Epithelial cell of umbilical artery (primary cell): ENCODE results near the gene MZF1. TPM values are rescaled to one million over a fixed set of nuclear protein-coding genes. Genes with fewer than 3 reads are reported as not detected.

Experiments used
- total RNA-seq: library from RNA; depleted of rRNA; stranded (reverse); fragments of >200 nt; gene quantifications from 2 replicates; pipeline ENCODE4 v1.2.3, GENCODE V29; 2014

MZF1 gene
- total RNA-seq: 7.9 and 9.4 TPM in 2 replicates

GRCh38 chr19:58572818-58573657 is at the start of gene MZF1:
Gene MZF1 (minus strand): TSS chr19:58573335. CDS start chr19:58571389, 1,946 bp downstream.

DNA sequence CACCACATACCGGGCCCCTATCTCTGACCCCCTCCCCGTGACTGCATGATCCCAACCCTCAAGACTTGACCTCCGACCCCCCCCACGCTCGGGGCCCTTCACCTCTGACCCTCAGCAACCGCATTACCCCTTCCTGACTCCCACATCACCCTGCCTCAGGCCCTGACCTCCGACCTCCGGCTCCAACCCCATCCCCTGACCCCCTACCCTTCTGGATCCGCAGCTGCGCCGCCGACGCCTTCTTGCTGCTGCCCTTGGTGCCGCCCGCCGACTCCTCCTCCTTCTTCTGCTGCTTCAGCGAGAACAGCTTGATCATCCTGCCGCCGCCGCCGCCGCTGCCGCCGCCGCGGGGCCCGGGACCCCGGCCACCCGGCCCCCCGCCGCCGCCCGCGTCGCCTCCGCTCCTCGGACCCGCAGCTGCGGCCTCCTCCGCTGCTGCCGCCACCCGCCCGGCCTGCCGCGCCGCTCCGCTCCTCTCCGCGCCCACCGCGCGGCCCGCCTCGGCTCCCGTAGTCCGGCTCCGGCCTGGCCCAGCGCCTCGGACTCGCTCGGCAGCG is 15.0 kb downstream of the MZF1 start, which contains the start of gene UBE2M:
UBE2M (minus strand) TSS at position 546 of the 557 bp plus-strand sequence; CDS start at position 316, 230 bp downstream.

DNA sequence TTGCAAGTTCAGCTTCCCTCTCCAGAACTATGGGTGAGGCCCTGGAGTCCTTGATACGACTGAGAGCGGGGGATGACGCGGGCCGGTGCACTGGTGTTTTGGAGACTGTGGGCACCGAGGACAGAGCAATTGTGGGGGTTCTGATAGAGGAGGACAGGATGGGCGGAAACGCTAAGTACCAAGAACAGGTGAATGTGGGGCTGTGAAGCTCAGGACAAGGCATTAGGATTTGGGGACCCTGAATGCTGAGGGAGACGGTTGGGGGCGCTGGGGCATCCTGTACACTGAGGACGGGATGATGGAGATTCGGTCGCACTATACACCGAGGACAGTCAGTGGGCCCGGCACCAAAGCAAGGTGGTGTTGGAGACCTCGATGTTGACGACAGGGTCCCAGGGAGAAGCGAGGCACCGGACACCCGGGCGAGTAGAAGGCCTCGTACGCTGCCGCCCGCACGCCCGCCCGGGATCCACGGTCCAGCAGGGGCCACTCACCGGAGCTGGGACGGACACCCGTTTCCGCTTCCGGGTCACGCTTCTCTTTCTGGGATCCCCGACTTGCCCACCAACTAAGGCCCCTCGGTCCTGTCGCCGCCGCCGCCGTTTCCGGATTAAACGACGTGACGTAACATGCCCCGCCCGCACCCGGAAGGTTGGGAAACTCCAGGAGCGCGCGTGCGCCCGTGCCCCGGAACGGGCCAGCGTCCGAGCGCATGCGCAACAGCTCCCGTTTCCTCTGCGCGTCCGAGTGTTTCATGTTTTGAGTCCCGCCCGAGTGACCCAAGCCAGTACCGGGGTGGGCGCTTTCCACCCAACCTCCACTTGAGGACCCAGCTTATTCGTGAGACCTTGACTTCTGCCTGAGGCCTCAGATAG is 18.4 kb downstream of the MZF1 start, which contains the start of gene CHMP2A:
CHMP2A (minus strand) TSS at position 612 of the 875 bp plus-strand sequence. CDS start 893 bp downstream, outside the sequence.

DNA sequence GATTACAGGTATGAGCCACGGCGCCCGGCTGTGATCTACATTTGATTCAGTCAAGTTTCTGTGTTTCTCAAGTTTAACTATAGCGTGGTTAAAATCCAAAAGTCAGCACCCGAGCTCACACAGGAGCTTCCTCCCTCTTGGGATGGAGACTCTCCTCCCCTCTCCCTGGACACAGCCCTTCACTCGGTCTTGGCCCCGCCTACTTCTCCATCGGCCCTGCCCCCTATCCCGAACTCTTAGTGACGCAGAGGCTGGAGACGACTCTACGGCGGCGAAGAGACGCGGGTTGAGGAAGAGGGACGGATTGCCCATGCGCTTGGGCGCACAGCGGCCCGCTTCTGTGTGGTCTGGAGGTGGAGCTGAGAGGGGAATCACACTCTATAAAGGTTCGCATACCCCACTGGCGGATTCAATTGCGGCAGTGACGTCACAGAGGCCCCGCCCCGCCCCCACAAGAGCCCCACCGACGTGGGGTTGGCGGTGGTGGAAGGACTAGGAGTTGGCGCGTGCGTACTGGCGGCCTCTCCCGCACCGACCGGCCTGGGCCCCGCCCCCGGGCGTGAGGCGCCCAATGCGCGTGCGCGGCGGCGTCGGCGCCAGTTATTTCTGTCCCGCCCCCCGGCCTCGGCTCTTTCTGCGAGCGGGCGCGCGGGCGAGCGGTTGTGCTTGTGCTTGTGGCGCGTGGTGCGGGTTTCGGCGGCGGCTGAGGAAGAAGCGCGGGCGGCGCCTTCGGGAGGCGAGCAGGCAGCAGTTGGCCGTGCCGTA is 29.1 kb downstream of the MZF1 start, which contains the start of gene TRIM28:
TRIM28 (plus strand) TSS at position 239 of the 765 bp plus-strand sequence. CDS start 694 bp downstream, outside the sequence.

GRCh38 chr19:58519355-58520256 is 53.5 kb downstream of the MZF1 start, which contains the start of gene ZBTB45:
Gene ZBTB45 (minus strand): TSS chr19:58519810. CDS start chr19:58517673, 2,137 bp downstream.

Other genes starting within 250 kb of the MZF1 start
- gene ZSCAN22, start 246.3 kb downstream of the MZF1 start, total RNA-seq: 2.1 and 2.3 TPM in 2 replicates
- 3.6 and 6.2 TPM in 2 replicates for gene A1BG, start 219.8 kb downstream of the MZF1 start, total RNA-seq
- gene ZNF497, start 210.6 kb downstream of the MZF1 start, total RNA-seq: 0.65 and 1.4 TPM in 2 replicates
- gene ZNF837, start 192.3 kb downstream of the MZF1 start, total RNA-seq: 1.2 and 2.9 TPM in 2 replicates
- 1,884 and 2,690 TPM in 2 replicates for gene RPS5, start 186.1 kb downstream of the MZF1 start, total RNA-seq
- not detected in 2 replicates for gene RNF225, start 177.7 kb downstream of the MZF1 start, total RNA-seq
- 10.8 and 15.3 TPM in 2 replicates for gene ZNF584, start 164.7 kb downstream of the MZF1 start, total RNA-seq
- 5.5 and 7.8 TPM in 2 replicates for gene ZNF132, start 133.2 kb downstream of the MZF1 start, total RNA-seq
- 6.8 and 9.4 TPM in 2 replicates for gene ZNF324B, start 121.7 kb downstream of the MZF1 start, total RNA-seq
- gene ZNF324, start 106.3 kb downstream of the MZF1 start, total RNA-seq: 11.4 and 13.7 TPM in 2 replicates
- 4.3 and 4.9 TPM in 2 replicates for gene ZNF446, start 97.0 kb downstream of the MZF1 start, total RNA-seq
- 5.3 and 5.5 TPM in 2 replicates for gene SLC27A5, start 61.3 kb downstream of the MZF1 start, total RNA-seq
- 5.2 and 5.9 TPM in 2 replicates for gene ZBTB45, start 53.5 kb downstream of the MZF1 start, total RNA-seq
- 286 and 350 TPM in 2 replicates for gene TRIM28, start 29.3 kb downstream of the MZF1 start, total RNA-seq
- gene CHMP2A, start 18.2 kb downstream of the MZF1 start, total RNA-seq: 98.6 and 119 TPM in 2 replicates
- 95.1 and 95.5 TPM in 2 replicates for gene UBE2M, start 14.7 kb downstream of the MZF1 start, total RNA-seq